HepG2 (cell line): Measurements from ENCODE around the gene SLC4A11. TPM values are rescaled to one million over a fixed set of nuclear protein-coding genes. Genes with fewer than 3 reads are reported as not detected.

Source experiments
- DMAP1 ChIP-seq: IDR thresholded peaks from 2 replicates; pipeline ENCODE4 v1.6.1; 2016
- FOXC1 ChIP-seq: sonication (generic); formaldehyde crosslinking; IDR thresholded peaks from 2 replicates; pipeline ENCODE4 v1.8.0; 2022; ENCODE audit warnings: mild to moderate bottlenecking, missing genetic modification reagents, borderline replicate concordance
- GTF2F1 ChIP-seq: fragments of 150-350 bp; IDR thresholded peaks from 2 replicates; pipeline ENCODE4 v1.6.1; 2014; ENCODE audit warnings: low read length
- IRF2 ChIP-seq: IDR thresholded peaks from 2 replicates; pipeline ENCODE4 v1.6.1; 2018; ENCODE audit warnings: missing genetic modification reagents, missing compliant biosample characterization
- MNT ChIP-seq: fragments of 450-650 bp; IDR thresholded peaks from 2 replicates; pipeline ENCODE4 v1.6.1; 2016
- MTERF4 ChIP-seq: sonication (generic); formaldehyde crosslinking; IDR thresholded peaks from 2 replicates; pipeline ENCODE4 v1.8.0; 2023; ENCODE audit warnings: mild to moderate bottlenecking, missing genetic modification reagents
- MYPOP ChIP-seq: sonication (generic); formaldehyde crosslinking; IDR thresholded peaks from 2 replicates; pipeline ENCODE4 v1.8.1; 2023; ENCODE audit warnings: mild to moderate bottlenecking, moderate library complexity, missing genetic modification reagents
- NCOR1 ChIP-seq: fragments of 200-600 bp; sonication (generic); IDR thresholded peaks from 2 replicates; pipeline ENCODE4 v1.7.0; 2017; ENCODE audit warnings: antibody characterized with exemption, low read length, borderline replicate concordance
- NFE2L1 ChIP-seq: sonication (generic); formaldehyde crosslinking; IDR thresholded peaks from 2 replicates; pipeline ENCODE4 v1.4.0; 2020; ENCODE audit warnings: missing genetic modification reagents, mild to moderate bottlenecking, borderline replicate concordance
- POLR2AphosphoS2 ChIP-seq: IDR thresholded peaks from 2 replicates; pipeline ENCODE4 v1.6.1; 2011; ENCODE audit warnings: low read depth, low read length, improper control_type of control experiment
- SUZ12 ChIP-seq: fragments of 150-350 bp; IDR thresholded peaks from 2 replicates; pipeline ENCODE4 v1.6.1; 2014; ENCODE audit warnings: low read depth, low read length
- TBX3 ChIP-seq: fragments of 450-650 bp; IDR thresholded peaks from 2 replicates; pipeline ENCODE4 v1.6.1; 2017; ENCODE audit warnings: antibody characterized with exemption, mild to moderate bottlenecking, inconsistent platforms, borderline replicate concordance
- TOPORS ChIP-seq: sonication (generic); formaldehyde crosslinking; IDR thresholded peaks from 2 replicates; pipeline ENCODE4 v1.8.0; 2023; ENCODE audit warnings: mild to moderate bottlenecking, missing genetic modification reagents
- ZFP41 ChIP-seq: sonication (generic); formaldehyde crosslinking; IDR thresholded peaks from 2 replicates; pipeline ENCODE4 v1.4.0; 2020; ENCODE audit warnings: mild to moderate bottlenecking, missing genetic modification reagents, borderline replicate concordance
- ZFP90 ChIP-seq: sonication (generic); formaldehyde crosslinking; IDR thresholded peaks from 2 replicates; pipeline ENCODE4 v1.8.0; 2022; ENCODE audit warnings: missing genetic modification reagents, mild to moderate bottlenecking, inconsistent platforms, borderline replicate concordance
- ZNF282 ChIP-seq: fragments of 450-650 bp; IDR thresholded peaks from 2 replicates; pipeline ENCODE4 v1.6.1; 2018; ENCODE audit not compliant: partially characterized antibody
- ZNF343 ChIP-seq: sonication (generic); formaldehyde crosslinking; IDR thresholded peaks from 2 replicates; pipeline ENCODE4 v1.4.0; 2020; ENCODE audit warnings: mild to moderate bottlenecking, missing genetic modification reagents
- ZNF430 ChIP-seq: sonication (generic); formaldehyde crosslinking; IDR thresholded peaks from 2 replicates; pipeline ENCODE4 v1.9.0; 2021; ENCODE audit warnings: mild to moderate bottlenecking, missing genetic modification reagents
- ZNF564 ChIP-seq: sonication (generic); formaldehyde crosslinking; IDR thresholded peaks from 2 replicates; pipeline ENCODE4 v1.8.1; 2023; ENCODE audit warnings: mild to moderate bottlenecking, missing genetic modification reagents
- ZNF616 ChIP-seq: sonication (generic); formaldehyde crosslinking; IDR thresholded peaks from 2 replicates; pipeline ENCODE4 v1.5.0; 2020; ENCODE audit warnings: low read depth, mild to moderate bottlenecking, missing genetic modification reagents
- polyA plus RNA-seq, 8 experiments: library from polyadenylated mRNA; depleted of rRNA in 3 of 8; stranded (reverse) in 7 of 8; unstranded in 1 of 8; fragments of >200 nt; fragmentation: Illumina TruSeq in 4 of 8; extraction: Trizol in 4 of 8; gene quantifications; 2 replicates each; pipeline versions ENCODE4 v1.2.1 to v1.2.3, GENCODE V29; 2011 to 2016; ENCODE audit warnings: low read depth in 4 of 8, missing spikeins in 1 of 8, mixed read lengths in 1 of 8; ENCODE audit not compliant: insufficient read depth in 1 of 8
- total RNA-seq, 5 experiments: library from RNA; depleted of rRNA; stranded (reverse); fragments of >200 nt; fragmentation: Illumina TruSeq; extraction: Trizol; gene quantifications; 2 replicates each; pipeline ENCODE4 v1.2.3, GENCODE V29; 2016; ENCODE audit warnings: low read depth in 1 of 5
- TF ChIP-seq, protein P1 (sequence below): sonication (generic); formaldehyde crosslinking; IDR thresholded peaks from 2 replicates; pipeline ENCODE4 v1.4.0; 2020; ENCODE audit warnings: missing genetic modification reagents
- TF ChIP-seq, protein P2 (sequence below): sonication (generic); formaldehyde crosslinking; IDR thresholded peaks from 2 replicates; pipeline ENCODE4 v1.8.0; 2022; ENCODE audit warnings: low read depth, missing genetic modification reagents

The SLC4A11 gene
- total and polyA plus RNA-seq, 2 of the 13 experiments (the other 11 are each of a cell fraction or from before 2014, with no cell fraction given): 3.9 to 27.0 TPM

GRCh38 chr20:3222635-3223600, 16.1 kb downstream of the SLC4A11 start (continued):
- TF ChIP-seq TBX3: peak; percentile 86
- no peak for TF ChIP-seq POLR2AphosphoS2
- no peak for TF ChIP-seq MTERF4 (CRISPR knock-in tag)
- peak; percentile 82 for TF ChIP-seq FOXC1 (CRISPR knock-in tag)
- peak; percentile 91 for TF ChIP-seq DMAP1 (CRISPR knock-in tag)
- TF ChIP-seq, protein P1, sequence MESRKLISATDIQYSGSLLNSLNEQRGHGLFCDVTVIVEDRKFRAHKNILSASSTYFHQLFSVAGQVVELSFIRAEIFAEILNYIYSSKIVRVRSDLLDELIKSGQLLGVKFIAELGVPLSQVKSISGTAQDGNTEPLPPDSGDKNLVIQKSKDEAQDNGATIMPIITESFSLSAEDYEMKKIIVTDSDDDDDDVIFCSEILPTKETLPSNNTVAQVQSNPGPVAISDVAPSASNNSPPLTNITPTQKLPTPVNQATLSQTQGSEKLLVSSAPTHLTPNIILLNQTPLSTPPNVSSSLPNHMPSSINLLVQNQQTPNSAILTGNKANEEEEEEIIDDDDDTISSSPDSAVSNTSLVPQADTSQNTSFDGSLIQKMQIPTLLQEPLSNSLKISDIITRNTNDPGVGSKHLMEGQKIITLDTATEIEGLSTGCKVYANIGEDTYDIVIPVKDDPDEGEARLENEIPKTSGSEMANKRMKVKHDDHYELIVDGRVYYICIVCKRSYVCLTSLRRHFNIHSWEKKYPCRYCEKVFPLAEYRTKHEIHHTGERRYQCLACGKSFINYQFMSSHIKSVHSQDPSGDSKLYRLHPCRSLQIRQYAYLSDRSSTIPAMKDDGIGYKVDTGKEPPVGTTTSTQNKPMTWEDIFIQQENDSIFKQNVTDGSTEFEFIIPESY (CRISPR knock-in tag): peak; percentile 80
- peak; percentile 79; the same call in 1 of the 2 replicates for TF ChIP-seq MYPOP
- TF ChIP-seq, protein P2, sequence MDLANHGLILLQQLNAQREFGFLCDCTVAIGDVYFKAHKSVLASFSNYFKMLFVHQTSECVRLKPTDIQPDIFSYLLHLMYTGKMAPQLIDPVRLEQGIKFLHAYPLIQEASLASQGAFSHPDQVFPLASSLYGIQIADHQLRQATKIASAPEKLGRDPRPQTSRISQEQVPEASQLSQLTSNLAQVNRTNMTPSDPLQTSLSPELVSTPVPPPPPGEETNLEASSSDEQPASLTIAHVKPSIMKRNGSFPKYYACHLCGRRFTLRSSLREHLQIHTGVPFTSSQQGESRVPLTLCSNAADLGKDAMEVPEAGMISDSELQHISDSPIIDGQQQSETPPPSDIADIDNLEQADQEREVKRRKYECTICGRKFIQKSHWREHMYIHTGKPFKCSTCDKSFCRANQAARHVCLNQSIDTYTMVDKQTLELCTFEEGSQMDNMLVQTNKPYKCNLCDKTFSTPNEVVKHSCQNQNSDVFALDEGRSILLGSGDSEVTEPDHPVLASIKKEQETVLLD (CRISPR knock-in tag): no peak
- TF ChIP-seq MNT: peak; percentile 76
- no peak for TF ChIP-seq NFE2L1 (CRISPR knock-in tag)
- TF ChIP-seq TOPORS (CRISPR knock-in tag): peak; percentile 86
- TF ChIP-seq ZNF343 (CRISPR knock-in tag): peak; percentile 98
- no peak for TF ChIP-seq ZNF616 (CRISPR knock-in tag)
- TF ChIP-seq ZNF430 (CRISPR knock-in tag): peak; percentile 99
- no peak for TF ChIP-seq SUZ12
- no peak for TF ChIP-seq ZNF282
- TF ChIP-seq ZFP90 (CRISPR knock-in tag): peak; percentile 87; the same call in 1 of the 2 replicates
- peak; percentile 81; the same call in 1 of the 2 replicates for TF ChIP-seq NCOR1
- TF ChIP-seq ZFP41 (CRISPR knock-in tag): peak; percentile 80; the same call in 1 of the 2 replicates
- peak; percentile 97 for TF ChIP-seq IRF2 (CRISPR knock-in tag)
- TF ChIP-seq GTF2F1: no peak
- TF ChIP-seq ZNF564: peak; percentile 96
